ENCODE data around the gene PPIC.
"Not testable (repeated sequence)": the region's sequence is repeated elsewhere in the genome, so short reads cannot be mapped to it uniquely, and the experiment has no call there.

Gene PPIC

DNA sequence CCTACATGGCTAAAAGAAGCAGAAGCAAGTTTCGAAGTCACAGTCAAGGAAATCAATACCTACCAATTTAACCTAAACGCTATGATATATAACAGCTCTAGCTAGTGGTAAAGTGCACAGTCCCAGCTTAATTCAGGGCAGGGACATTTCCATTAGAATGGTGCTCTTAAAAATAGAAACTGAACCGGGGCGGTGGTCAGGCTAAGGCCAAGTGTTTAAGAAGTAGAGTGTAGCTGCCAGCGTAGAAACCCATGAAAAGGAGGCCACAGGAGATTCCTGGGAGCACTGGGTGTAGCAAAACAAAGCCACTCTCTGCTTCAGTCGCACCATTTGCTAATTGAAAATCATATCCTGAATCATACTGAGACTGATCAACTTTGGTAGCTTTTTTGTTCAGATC is 28.8 kb downstream of the PPIC start:
- DNase-seq (ENCODE audit: low read depth) = no peak

DNA sequence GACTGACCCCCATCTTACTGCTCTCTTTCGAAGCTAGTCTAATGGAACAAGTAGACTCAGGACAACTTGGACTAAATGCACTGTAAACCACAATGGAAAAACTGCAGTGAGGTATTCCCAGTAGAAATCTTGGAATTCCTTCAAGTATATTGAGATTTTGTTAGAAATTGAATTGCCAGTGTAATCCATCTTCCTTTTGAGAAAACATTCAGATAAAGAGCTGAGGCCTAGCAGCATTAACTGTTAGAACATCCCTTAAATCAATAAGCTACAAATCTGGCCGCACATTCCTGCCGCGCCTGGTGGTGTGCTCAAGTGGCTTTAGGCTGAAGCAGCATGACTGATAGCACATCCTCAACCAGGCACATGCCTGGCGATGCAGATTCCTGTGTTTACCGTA is 29.3 kb downstream of the PPIC start:
- DNase-seq (ENCODE audit: low read depth) = no peak

DNA sequence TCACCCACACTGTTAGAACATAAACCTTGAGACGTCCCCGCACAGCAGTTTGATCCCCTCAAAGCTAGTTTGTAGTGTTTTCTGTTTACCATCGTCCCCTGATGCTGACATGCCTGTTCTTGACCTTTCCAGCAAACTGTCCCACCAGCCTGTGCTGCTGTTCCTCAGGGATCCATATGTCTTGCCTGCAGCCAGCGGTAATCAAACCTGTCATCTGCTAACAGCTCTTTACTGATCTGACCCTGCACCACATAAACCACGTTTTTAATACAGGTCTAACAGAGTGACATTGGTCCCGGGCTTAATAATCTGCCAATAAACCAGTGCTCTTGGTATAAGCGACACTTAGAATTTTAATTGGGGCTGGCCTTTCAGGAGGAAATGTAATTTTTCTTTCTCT is 34.7 kb downstream of the PPIC start:
- no peak for DNase-seq (ENCODE audit: low read depth)

GRCh38 chr5:123000731-123001130 is 35.8 kb downstream of the PPIC start:
- DNase-seq (ENCODE audit: low read depth) = no peak

DNA sequence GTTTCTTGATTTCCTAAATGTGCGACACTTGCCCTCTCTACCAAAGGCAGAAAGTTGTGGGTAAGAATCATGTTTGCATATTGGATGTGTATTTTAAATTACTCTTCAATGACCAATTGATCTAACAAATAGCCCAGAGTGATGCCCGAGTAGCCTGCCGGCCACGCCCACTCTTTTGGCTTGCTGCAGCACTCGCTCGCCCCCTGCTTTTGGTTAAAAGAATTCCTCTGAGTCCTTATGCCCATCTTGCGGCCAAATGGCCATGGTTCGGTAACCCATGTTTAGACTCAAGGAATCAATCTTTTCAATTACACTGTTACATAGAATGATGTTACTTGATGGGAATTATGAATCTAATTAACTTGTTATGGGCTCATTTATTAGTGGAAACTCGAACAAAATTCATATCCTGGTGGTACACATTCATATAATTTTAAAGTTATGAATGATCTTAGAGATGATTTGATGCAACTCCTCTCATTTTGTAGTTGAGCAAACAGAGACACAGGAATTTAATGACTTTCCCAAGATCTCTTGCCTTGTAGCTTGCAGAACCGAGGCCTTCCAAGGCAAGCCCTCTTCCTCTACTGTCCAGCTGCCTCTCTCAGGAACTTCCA is 36.5 kb downstream of the PPIC start:
- DNase-seq (ENCODE audit: low read depth) = no peak

DNA sequence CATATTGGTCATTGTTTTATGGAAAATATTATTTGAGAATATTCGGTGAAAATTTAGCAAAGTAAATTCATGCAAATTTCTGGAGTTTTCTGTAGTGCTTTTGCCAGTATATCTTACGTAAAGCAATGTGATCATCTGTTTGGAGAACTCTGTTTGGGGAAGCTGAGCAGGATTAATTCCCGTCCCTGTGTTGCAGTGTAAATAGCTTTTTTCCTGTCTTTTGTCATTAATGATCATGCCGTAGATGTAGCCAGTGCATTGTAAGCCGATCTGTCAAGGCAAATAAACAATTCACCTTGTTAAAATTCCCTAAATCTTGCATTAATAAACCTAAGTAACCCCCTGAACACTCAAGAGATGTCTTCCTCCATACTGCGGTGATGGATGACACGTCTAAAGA is 39.2 kb downstream of the PPIC start:
- no peak for DNase-seq (ENCODE audit: low read depth)

DNA sequence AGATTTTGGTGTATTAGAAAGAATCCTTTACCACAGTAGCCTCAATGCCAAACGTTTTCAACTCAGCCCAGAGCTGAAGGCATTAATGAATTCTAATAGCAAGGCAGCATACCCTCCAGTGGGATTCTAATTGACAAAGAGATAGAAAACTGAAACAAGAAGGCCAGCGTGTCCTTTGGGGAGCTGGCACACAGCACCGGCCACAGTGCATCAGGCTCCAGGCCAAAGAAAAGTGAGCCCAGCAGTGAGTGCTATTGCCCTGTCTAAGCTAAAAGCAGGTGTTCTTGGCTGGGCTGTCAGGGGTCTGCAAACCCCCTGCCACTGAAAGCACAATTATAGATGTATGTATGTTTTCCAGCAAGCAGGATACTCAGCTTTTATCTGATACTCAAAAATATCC is 40.4 kb downstream of the PPIC start:
- DNase-seq (ENCODE audit: low read depth) = no peak

- DNase-seq (ENCODE audit: low read depth) = no peak
Measured at GRCh38 chr5:122985954-122986721, 50.4 kb downstream of the PPIC start.

DNA sequence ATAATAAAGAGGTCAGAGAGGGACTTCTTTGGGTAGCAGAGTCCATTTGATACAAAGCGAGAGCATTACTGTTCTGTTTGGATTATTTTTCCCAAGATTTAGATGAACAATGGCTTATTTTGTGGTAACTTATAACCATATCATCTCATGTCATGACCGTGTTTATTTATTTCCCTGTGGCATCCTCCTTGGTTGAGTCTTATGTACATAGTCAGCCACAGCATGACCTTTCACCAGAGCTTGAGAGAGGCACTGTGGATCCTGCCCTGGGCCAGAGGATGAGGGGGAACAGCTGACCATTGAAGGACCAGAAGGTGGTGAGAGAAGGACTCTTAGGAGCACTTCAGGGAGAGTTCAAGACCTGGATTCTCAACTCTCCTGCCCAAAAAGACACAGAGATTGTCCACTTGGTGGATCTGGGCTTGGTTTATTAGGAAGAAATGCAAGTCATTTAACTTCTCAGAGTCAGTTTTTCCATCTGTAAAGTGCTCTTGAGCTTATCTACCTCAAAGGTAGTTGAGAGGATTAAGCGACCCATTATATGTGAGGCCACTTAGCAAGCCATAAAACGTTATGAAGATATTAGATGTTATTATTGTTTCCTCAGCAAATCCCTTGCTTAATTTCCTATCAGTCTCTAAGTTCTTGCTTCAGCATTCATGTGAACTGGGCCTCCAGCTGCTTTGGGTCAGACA is 51.4 kb downstream of the PPIC start:
- no peak for DNase-seq (ENCODE audit: low read depth)

DNA sequence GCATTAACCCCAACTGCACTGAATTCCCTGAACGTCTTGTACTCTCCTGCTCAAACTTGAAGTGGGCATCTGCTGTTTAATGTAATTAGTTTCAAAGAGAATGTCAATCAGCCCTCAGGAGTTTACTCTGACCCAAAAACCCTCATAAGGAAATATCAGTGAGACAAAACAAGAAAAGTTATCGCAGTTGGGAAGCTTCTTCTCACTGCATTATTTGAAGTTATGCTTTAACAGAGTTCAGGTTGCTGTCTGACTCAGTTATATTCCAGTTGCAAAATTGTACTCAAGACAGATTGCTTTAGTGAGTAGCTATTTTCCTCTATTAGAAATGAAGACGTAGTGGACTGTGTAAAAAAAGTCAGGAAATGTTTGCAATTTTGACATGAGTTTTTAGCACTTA is 52.1 kb downstream of the PPIC start:
- DNase-seq (ENCODE audit: low read depth) = no peak

GRCh38 chr5:122982376-122982775 is 54.1 kb downstream of the PPIC start:
- DNase-seq (ENCODE audit: low read depth) = no peak

DNA sequence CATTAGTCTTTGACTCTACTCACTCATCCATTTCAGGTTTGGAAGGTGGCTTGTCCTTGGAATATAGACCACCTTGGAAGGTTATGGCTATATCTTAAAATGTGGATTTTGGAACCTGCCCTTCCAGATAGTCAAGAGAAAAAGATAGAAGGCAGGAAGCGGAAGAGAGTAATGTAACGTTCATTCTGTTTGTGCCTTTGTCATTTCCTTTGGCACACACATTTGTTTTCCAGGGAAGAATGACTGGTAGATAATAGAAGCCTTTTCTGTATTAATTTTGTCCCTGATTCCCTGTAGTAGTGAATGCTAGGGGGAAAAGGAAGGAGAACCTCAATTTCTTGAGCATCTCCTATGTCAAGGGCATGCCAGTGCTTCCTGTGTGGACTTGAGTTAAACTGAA is 54.7 kb downstream of the PPIC start:
- no peak for DNase-seq (ENCODE audit: low read depth)

- no peak for DNase-seq (ENCODE audit: low read depth)
Measured at GRCh38 chr5:122978644-122979297, 57.8 kb downstream of the PPIC start.

- no peak for DNase-seq (ENCODE audit: low read depth)
Measured at GRCh38 chr5:122978068-122978467, 58.5 kb downstream of the PPIC start.

- no peak for DNase-seq (ENCODE audit: low read depth)
Measured at GRCh38 chr5:122977319-122977718, 59.2 kb downstream of the PPIC start.

DNA sequence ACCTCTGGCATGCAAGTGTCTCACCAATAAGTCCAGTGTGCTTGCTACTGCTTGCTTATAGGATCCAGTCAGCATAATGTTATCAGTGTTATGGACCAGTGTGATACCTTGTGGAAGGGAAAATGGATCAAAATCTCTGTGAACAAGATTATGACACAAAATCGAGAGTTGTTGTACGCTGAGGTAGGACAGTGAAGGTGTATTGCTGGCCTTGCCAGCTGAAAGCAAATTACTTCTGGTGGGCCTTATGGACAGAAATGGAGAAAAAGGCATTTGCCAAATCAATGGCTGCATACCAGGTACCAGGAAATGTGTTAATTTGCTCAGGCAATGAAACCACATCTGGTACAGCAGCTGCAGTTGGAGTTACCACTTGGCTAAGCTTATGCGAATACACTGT is 62.3 kb downstream of the PPIC start:
- not testable (repeated sequence) for DNase-seq (ENCODE audit: low read depth)

GRCh38 chr5:122973759-122974158 is 62.8 kb downstream of the PPIC start:
- DNase-seq (ENCODE audit: low read depth) = not testable (repeated sequence)

All from stimulated activated CD4-positive, alpha-beta T cell treated with anti-CD3 and anti-CD28 coated beads, Interleukin-2, amount 100 ng/mL, for 4 hours (primary cell).